NCI-H2196 (cell line): ENCODE data around the gene MRAS.
"Not testable (repeated sequence)": the region's sequence is repeated elsewhere in the genome, so short reads cannot be mapped to it uniquely, and the experiment has no call there.

ENCODE experiments used
- DNase-seq: peaks from one replicate; lab custom pipeline; 2025; ENCODE audit not compliant: unreplicated experiment; lab: John Stamatoyannopoulos, UW

Gene MRAS

DNA sequence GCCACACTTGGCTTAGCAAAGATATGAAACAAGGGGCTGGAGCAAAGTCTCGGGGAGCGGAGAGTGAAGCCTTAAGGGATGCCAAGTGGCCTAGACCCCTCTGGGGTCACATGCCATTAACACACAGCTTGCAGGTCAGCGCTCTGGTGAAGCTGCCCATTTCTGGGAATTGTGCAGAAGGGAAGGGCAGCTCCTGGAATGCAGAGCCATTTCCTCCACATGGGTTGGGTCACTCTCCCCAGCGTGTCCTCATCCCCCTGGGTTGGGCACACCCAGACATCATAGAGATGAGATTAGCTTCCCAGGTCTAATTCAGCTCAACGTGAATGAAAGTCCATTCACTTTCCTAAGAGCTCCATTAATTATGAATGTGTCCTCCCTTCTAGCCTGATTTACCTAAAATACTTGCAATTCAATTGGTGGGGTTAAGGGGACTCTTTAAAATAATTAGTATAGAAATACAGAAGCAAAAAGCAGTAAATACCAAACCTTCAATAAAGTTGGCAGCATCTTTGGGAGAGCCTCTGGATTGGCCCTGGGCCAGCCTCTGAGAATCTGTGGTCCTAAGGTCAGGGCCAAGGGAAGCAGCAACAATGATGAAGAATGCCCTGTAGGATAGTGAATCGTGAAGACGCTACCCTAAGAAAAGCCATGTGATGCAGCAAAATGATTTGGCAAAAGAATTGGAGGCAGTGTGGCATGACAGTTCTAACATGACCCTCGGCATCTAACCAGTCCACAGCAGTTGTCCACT, 17.8 kb downstream of the MRAS start:
- no peak for DNase-seq

DNA sequence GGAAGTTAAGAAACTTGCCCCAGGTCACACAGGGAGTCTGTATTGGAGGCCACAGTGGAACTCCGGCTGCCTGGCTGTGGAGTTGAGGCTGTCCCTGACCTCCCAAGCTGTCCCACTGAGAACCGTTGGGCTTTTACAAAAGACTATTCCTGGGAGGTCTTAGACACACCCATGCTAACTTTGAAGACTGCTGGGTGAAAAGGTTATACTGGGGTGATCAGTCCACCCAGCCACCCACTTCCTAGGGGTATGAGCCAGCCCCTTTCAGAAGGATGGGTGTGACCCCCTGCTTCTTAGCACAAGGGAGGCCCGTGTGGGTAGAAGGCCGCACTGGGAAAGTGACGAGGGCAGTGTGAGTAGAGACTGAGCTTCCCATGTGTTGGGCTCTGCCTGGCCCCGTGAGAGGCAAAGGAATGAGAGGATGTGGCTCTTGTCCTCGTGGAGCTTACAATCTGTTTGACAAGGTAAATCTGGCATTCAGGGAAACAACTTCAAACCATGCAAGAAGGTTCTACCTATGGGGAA, 19.0 kb downstream of the MRAS start:
- DNase-seq, result no peak

DNA sequence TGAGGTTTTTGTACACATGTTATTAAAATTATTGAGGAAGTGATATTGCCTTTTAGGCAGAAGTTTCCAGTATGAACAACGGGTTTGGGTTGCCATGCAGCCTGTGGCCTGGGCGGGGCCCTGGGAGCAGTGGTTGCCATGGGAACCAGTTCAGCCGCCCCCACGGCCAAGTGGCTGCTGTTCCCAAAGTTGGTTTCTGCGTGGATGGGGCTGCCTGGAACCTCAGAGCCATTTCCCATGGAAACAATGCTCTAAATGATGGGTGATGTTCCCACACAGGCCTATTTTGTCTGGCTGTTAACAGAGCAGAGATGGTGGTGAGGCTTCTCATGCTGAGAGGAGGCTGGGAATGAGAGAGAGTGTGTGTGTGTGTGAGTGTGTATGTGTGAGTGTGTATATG, 19.5 kb downstream of the MRAS start:
- DNase-seq, result no peak

GRCh38 chr3:138369151-138369900, 20.9 kb downstream of the MRAS start:
- DNase-seq, result no peak

DNA sequence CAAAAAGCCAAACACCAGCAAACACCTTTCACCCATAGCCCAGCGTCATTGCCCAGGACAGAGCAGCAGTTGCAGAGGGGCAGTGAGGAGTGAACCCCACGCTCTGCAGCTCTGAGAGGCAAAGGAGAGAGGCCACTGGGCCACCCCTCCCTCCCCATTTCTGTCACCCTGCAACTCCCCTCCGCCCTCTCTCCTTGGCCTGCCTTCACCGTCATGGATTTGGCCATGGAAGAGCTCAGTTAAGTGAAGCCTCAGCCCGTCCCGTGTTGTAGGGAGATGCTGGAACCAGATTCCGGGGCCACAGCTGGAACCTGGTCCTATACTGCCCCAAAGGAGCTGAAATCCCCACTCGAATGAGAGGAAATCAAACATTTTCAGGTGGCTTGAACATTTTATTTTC, 21.9 kb downstream of the MRAS start:
- DNase-seq, result no peak

DNA sequence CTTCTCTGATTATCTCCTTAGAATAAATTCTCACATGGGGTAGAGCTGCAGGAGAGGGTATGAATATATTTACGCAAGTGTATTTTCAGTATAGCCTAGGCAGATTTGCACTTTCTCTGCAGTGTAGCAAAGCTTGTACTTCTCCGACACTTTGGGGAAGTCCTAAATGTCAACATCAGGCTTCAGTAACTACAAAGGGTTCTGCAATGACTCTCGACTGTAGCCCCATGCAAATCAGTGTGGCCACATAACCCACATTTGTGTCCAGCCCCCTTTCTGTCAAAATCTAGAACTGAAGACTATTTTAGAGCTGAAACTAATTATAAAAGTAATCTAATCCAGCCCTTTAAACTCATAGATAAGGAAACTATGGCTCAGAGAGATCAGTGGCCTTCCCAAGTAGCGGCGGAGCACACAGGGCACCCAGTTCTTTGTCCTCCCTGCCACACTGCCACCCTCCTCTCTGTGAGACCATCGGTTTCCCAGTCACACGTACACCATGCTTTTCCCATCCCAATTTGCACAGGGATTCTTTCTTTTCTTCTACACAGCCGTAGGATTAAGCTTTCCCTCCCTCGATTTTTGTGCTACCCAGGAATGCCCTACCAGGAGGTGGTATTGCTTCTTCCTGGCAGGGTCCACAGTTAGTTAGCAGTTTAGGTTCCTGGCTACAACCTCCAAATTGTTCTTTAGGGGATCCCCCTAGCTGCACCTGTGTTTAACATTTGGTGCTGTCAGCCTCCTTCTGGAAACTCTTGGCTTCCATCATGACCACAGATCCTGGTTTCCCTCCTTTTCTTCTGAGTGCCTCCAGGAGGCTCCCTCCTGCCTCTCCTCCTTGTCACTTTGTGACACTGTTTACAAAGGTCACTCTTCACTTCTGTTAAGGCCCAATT, 22.9 kb downstream of the MRAS start:
- no peak for DNase-seq

GRCh38 chr3:138373087-138373735, 24.8 kb downstream of the MRAS start:
- no peak for DNase-seq

GRCh38 chr3:138373736-138374094, 25.3 kb downstream of the MRAS start:
- DNase-seq, result no peak

DNA sequence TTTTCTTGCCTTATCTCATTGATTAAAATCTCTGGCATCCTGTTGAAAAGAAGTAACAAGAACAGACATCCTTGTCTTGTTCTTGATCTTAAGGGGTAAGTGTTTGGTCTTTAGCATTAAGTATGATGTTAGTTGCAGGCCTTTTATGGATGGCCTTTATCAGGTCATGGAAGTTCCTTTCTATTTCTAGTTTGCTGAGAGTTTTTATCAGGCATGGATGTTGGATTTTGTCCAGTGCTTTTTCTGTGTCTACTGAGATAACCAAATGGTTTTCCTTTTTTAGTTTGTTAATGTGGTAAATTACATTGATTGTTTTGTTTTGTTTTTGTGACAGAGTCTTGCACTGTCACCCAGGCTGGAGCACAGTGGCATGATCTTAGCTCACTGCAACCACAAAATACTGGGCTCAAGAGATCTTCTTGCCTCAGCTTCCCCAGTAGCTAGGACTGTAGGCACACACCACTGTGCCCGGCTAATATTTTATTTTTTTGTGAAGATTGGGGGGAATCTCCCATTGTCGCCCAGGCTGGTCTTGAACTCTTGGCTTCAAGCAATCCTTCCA, 26.3 kb downstream of the MRAS start:
- no peak for DNase-seq

- DNase-seq, result no peak
Measured at GRCh38 chr3:138375447-138375846, 27.1 kb downstream of the MRAS start.

GRCh38 chr3:138376663-138377062, 28.3 kb downstream of the MRAS start:
- no peak for DNase-seq

- DNase-seq, result not testable (repeated sequence)
Measured at GRCh38 chr3:138377212-138377611, 28.8 kb downstream of the MRAS start.

- DNase-seq, result no peak
Measured at GRCh38 chr3:138377804-138378203, 29.4 kb downstream of the MRAS start.

DNA sequence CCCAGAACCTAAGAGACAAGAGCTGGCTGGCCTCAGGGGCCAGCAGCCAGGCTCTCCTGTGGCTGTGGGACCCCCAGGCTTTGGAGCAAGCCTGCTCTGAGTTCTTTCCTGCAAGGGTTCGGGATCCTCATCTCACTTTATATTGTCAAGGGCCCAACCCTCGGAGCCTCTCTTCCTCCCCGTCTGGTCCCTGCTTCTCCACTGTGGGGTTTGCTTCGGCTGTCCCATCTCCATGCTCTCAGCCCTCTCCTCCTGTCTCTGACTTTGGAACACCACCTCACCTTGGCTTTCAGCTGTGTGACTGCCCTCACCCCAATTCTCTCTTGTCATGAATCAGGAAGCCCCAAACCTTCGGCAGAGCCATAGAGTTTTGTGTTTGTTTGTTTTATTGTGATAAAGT, 30.0 kb downstream of the MRAS start:
- no peak for DNase-seq

DNA sequence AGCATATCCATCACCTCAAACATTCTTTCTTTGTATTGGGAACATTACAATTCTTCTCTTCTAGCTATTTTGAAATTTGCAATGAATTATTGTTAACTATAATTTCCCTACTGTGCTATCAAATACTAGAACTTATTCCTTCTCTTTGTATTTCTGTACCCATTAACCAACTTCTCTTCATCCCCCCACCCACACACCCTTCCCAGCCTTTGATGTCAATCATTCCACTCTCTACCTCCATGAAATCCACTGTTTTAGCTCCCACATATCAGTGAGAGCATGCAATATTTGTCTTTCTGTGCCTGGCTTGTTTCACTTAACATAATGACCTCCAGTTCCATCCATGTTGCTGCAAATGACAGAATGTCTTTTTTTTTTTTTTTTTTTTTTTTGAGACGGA, 30.6 kb downstream of the MRAS start:
- no peak for DNase-seq

DNA sequence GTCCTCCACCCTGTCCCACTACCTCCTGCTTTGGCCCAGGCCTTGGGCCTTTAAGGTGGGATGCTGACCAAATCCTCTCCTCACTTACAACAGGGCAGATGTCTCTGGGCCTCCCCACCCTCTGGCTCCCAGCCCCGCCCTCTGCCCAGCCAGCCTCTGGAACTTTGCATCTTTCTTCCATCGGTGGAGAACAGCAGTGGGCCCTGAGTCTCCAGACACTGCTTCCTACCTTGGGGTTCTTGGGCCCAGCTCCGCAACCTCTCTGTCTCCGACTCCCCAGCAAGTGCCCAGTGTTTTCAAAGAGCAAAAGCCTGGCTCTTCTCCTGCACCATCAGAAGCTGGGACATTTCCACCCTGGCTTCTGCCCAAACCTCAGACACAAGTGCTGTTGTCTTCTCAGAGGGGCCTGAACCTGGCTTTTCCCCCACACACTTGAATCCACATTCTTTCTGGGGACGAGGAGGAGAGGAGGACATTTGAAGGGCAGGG, 33.1 kb downstream of the MRAS start:
- no peak for DNase-seq

GRCh38 chr3:138381950-138382715, 33.8 kb downstream of the MRAS start:
- no peak for DNase-seq

GRCh38 chr3:138383715-138384465, 35.5 kb downstream of the MRAS start:
- DNase-seq, result no peak

DNA sequence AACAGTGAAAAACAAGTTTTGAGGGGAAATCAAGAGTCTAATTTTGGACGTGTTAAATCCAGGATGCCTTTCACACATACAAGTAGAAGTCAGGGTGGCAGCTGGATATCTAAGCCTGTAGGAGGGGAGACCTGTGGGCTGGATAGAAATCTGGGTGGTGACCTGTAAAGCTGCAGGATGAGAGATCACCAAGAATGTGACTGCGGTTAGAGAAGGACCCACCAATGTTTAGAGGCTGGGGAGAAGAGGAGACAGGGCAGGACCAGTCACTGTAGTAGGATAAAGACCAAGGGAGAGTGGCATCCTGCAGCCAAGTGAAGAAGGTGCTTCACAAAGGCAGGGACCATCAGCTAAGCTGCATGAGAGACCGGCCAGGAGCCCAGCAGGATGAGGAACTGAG, 36.2 kb downstream of the MRAS start:
- DNase-seq, result no peak
